ENCODE measurements around the gene CEACAM1. TPM values are rescaled to one million over a fixed set of nuclear protein-coding genes. Genes with fewer than 3 reads are reported as not detected.
"Not testable (repeated sequence)": the region's sequence is repeated elsewhere in the genome, so short reads cannot be mapped to it uniquely, and the experiment has no call there.

CEACAM1 gene
- total RNA-seq, 2 experiments from 2014 or later, result 22.5 to 27.1 TPM

- CTCF ChIA-PET, result interaction anchor here (1.2 to 2.3 kb wide), 2 partner anchors 43 to 45 kb away, joined by 3 to 8 read pairs; partner anchors contain the start of gene CEACAM1
- DNase-seq; POLR2A ChIA-PET; H3K27me3 Mint-ChIP-seq (ENCODE audit: low read depth); H3K9me3 Mint-ChIP-seq (ENCODE audit: insufficient read depth); H3K27ac Mint-ChIP-seq; H3K4me3 Mint-ChIP-seq; ATAC-seq: not testable (repeated sequence)
- Mint-ChIP-seq H3K4me1 (ENCODE audit: low read depth) (peaks cover 54% of the 10 kb centered on the region), H3K36me3 (ENCODE audit: low read depth) (peaks cover 10% of the 10 kb centered on the region)
Measured at GRCh38 chr19:42485036-42485435, 43.2 kb downstream of the CEACAM1 start.

- H3K27me3 Mint-ChIP-seq (ENCODE audit: low read depth), result no peaks in the 10 kb centered on the region
- DNase-seq (peak; percentile 50), ATAC-seq (peak; percentile 58)
- H3K9me3 Mint-ChIP-seq (ENCODE audit: insufficient read depth), result no peaks in the 10 kb centered on the region
- peaks cover 7% of the 10 kb centered on the region for H3K36me3 Mint-ChIP-seq (ENCODE audit: low read depth)
- H3K4me3 Mint-ChIP-seq, result peak overlapping the region; percentile 48
- H3K4me1 Mint-ChIP-seq (ENCODE audit: low read depth), result peaks cover 48% of the 10 kb centered on the region
- POLR2A ChIA-PET, result no interaction called here
- H3K27ac Mint-ChIP-seq, result peak overlapping the region; percentile 75
- CTCF ChIA-PET, result interaction anchor here (1.1 to 2.9 kb wide), 4 partner anchors 10 to 48 kb away, joined by 4 to 11 read pairs (median 4); partner anchors contain the start of gene CEACAM1
Measured at GRCh38 chr19:42480335-42481095, 47.8 kb downstream of the CEACAM1 start.

GRCh38 chr19:42479736-42480135 lies 48.5 kb downstream of the CEACAM1 start:
- POLR2A ChIA-PET, result no interaction called here
- ATAC-seq, result no peak
- no peak overlapping the region for H3K4me3 Mint-ChIP-seq
- peaks cover 44% of the 10 kb centered on the region for H3K4me1 Mint-ChIP-seq (ENCODE audit: low read depth)
- peaks cover 2% of the 10 kb centered on the region for H3K27me3 Mint-ChIP-seq (ENCODE audit: low read depth)
- peaks cover 7% of the 10 kb centered on the region for H3K36me3 Mint-ChIP-seq (ENCODE audit: low read depth)
- CTCF ChIA-PET, result interaction anchor here (1.0 to 2.9 kb wide), 6 partner anchors 9 to 49 kb away, joined by 3 to 11 read pairs (median 4); partner anchors contain the start of gene CEACAM1
- no peak overlapping the region for H3K27ac Mint-ChIP-seq
- no peak for DNase-seq
- H3K9me3 Mint-ChIP-seq (ENCODE audit: insufficient read depth), result no peaks in the 10 kb centered on the region

GRCh38 chr19:42478765-42479311 lies 49.4 kb downstream of the CEACAM1 start:
- no peak for DNase-seq
- ChIA-PET CTCF (interaction anchor here (1.0 to 2.9 kb wide), 5 partner anchors 12 to 50 kb away, joined by 3 to 11 read pairs (median 4); partner anchors contain the start of gene CEACAM1), POLR2A (no interaction called here)
- Mint-ChIP-seq H3K4me1 (ENCODE audit: low read depth) (peaks cover 39% of the 10 kb centered on the region), H3K9me3 (ENCODE audit: insufficient read depth) (no peaks in the 10 kb centered on the region), H3K27me3 (ENCODE audit: low read depth) (peaks cover 3% of the 10 kb centered on the region), H3K4me3 (no peak overlapping the region), H3K27ac (no peak overlapping the region), H3K36me3 (ENCODE audit: low read depth) (peaks cover 7% of the 10 kb centered on the region)
- no peak for ATAC-seq

GRCh38 chr19:42477933-42478332 lies 50.3 kb downstream of the CEACAM1 start:
- peaks cover 3% of the 10 kb centered on the region for H3K27me3 Mint-ChIP-seq (ENCODE audit: low read depth)
- ATAC-seq, result no peak
- CTCF ChIA-PET, result interaction anchor here (1.0 to 2.9 kb wide), 3 partner anchors 11 to 51 kb away, joined by 3 to 11 read pairs (median 5); partner anchors contain the start of gene CEACAM1

GRCh38 chr19:42477117-42477516 lies 51.2 kb downstream of the CEACAM1 start:
- Mint-ChIP-seq H3K4me1 (ENCODE audit: low read depth) (peaks cover 34% of the 10 kb centered on the region), H3K36me3 (ENCODE audit: low read depth) (peaks cover 4% of the 10 kb centered on the region), H3K4me3 (no peak overlapping the region), H3K27me3 (ENCODE audit: low read depth) (peaks cover 3% of the 10 kb centered on the region), H3K9me3 (ENCODE audit: insufficient read depth) (no peaks in the 10 kb centered on the region), H3K27ac (no peak overlapping the region)
- DNase-seq, result no peak
- POLR2A ChIA-PET, result no interaction called here
- CTCF ChIA-PET, result interaction anchor here (1.1 kb wide), 1 partner anchor 10 kb away, joined by 5 read pairs; no protein-coding TSS in a partner anchor
- ATAC-seq, result no peak

More at GRCh38 chr19:42477933-42478332, 50.3 kb downstream of the CEACAM1 start:
- H3K4me3 Mint-ChIP-seq, result no peak overlapping the region
- no peak for DNase-seq
- POLR2A ChIA-PET, result no interaction called here
- H3K27ac Mint-ChIP-seq, result no peak overlapping the region
- H3K4me1 Mint-ChIP-seq (ENCODE audit: low read depth), result peaks cover 34% of the 10 kb centered on the region
- H3K36me3 Mint-ChIP-seq (ENCODE audit: low read depth), result peaks cover 4% of the 10 kb centered on the region
- no peaks in the 10 kb centered on the region for H3K9me3 Mint-ChIP-seq (ENCODE audit: insufficient read depth)

GRCh38 chr19:42475366-42475765 lies 52.9 kb downstream of the CEACAM1 start:
- Mint-ChIP-seq H3K27me3 (ENCODE audit: low read depth) (peaks cover 3% of the 10 kb centered on the region), H3K4me1 (ENCODE audit: low read depth) (peaks cover 19% of the 10 kb centered on the region), H3K4me3 (no peak overlapping the region), H3K36me3 (ENCODE audit: low read depth) (no peaks in the 10 kb centered on the region), H3K9me3 (ENCODE audit: insufficient read depth) (no peaks in the 10 kb centered on the region), H3K27ac (no peak overlapping the region)
- CTCF ChIA-PET, result interaction anchor here (3.2 kb wide), 1 partner anchor 25 kb away, joined by 18 read pairs; no protein-coding TSS in a partner anchor
- POLR2A ChIA-PET, result no interaction called here
- ATAC-seq (no peak), DNase-seq (no peak)

GRCh38 chr19:42474743-42475142 lies 53.5 kb downstream of the CEACAM1 start:
- Mint-ChIP-seq H3K36me3 (ENCODE audit: low read depth) (no peaks in the 10 kb centered on the region), H3K27me3 (ENCODE audit: low read depth) (peaks cover 3% of the 10 kb centered on the region), H3K4me1 (ENCODE audit: low read depth) (peaks cover 18% of the 10 kb centered on the region), H3K9me3 (ENCODE audit: insufficient read depth) (no peaks in the 10 kb centered on the region), H3K4me3 (no peak overlapping the region), H3K27ac (no peak overlapping the region)
- DNase-seq (no peak), ATAC-seq (no peak)
- ChIA-PET CTCF (interaction anchor here (1.0 to 3.2 kb wide), 3 partner anchors 24 to 55 kb away, joined by 3 to 18 read pairs (median 7); no protein-coding TSS in a partner anchor), POLR2A (no interaction called here)

- Mint-ChIP-seq H3K4me1 (ENCODE audit: low read depth) (peaks cover 16% of the 10 kb centered on the region), H3K9me3 (ENCODE audit: insufficient read depth) (no peaks in the 10 kb centered on the region), H3K4me3 (no peak overlapping the region), H3K27me3 (ENCODE audit: low read depth) (peaks cover 3% of the 10 kb centered on the region), H3K36me3 (ENCODE audit: low read depth) (no peaks in the 10 kb centered on the region), H3K27ac (no peak overlapping the region)
- ATAC-seq (no peak), DNase-seq (no peak)
- CTCF ChIA-PET, result interaction anchor here (1.0 to 3.2 kb wide), 4 partner anchors 14 to 56 kb away, joined by 3 to 18 read pairs (median 6); no protein-coding TSS in a partner anchor
- POLR2A ChIA-PET, result no interaction called here
Measured at GRCh38 chr19:42473686-42474085, 54.6 kb downstream of the CEACAM1 start.

- Mint-ChIP-seq H3K36me3 (ENCODE audit: low read depth) (no peaks in the 10 kb centered on the region), H3K27ac (no peak overlapping the region), H3K4me1 (ENCODE audit: low read depth) (peaks cover 25% of the 10 kb centered on the region), H3K4me3 (no peak overlapping the region), H3K9me3 (ENCODE audit: insufficient read depth) (no peaks in the 10 kb centered on the region), H3K27me3 (ENCODE audit: low read depth) (peaks cover 3% of the 10 kb centered on the region)
- ATAC-seq, result no peak
- no peak for DNase-seq
- ChIA-PET CTCF (interaction anchor here (1.2 to 3.2 kb wide), 5 partner anchors 15 to 125 kb away, joined by 3 to 18 read pairs (median 6); no protein-coding TSS in a partner anchor), POLR2A (no interaction called here)
Measured at GRCh38 chr19:42472402-42473147, 55.7 kb downstream of the CEACAM1 start.

- peaks cover 33% of the 10 kb centered on the region for H3K4me1 Mint-ChIP-seq (ENCODE audit: low read depth)
- CTCF ChIA-PET, result interaction anchor here (0.6 to 3.2 kb wide), 8 partner anchors 8 to 126 kb away, joined by 3 to 21 read pairs (median 4); partner anchors contain the start of gene CEACAM1
- H3K27ac Mint-ChIP-seq, result no peak overlapping the region
- DNase-seq (no peak), ATAC-seq (no peak)
- no peak overlapping the region for H3K4me3 Mint-ChIP-seq
- H3K27me3 Mint-ChIP-seq (ENCODE audit: low read depth), result peaks cover 3% of the 10 kb centered on the region
- no peaks in the 10 kb centered on the region for H3K36me3 Mint-ChIP-seq (ENCODE audit: low read depth)
- POLR2A ChIA-PET, result no interaction called here
- no peaks in the 10 kb centered on the region for H3K9me3 Mint-ChIP-seq (ENCODE audit: insufficient read depth)
Measured at GRCh38 chr19:42471554-42472249, 56.6 kb downstream of the CEACAM1 start.

Measured in activated CD8-positive, alpha-beta T cell treated with anti-CD3 and anti-CD28 coated beads, Interleukin-2, amount 10 ng/mL, durations not matched to agents 7 days and 5 days (primary cell).